Measurements from ENCODE around the gene DAPK2. TPM values are rescaled to one million over a fixed set of nuclear protein-coding genes. Genes with fewer than 3 reads are reported as not detected.

Gene DAPK2
- total RNA-seq, 1 experiment from 2014 or later = 1.4 TPM

DNA sequence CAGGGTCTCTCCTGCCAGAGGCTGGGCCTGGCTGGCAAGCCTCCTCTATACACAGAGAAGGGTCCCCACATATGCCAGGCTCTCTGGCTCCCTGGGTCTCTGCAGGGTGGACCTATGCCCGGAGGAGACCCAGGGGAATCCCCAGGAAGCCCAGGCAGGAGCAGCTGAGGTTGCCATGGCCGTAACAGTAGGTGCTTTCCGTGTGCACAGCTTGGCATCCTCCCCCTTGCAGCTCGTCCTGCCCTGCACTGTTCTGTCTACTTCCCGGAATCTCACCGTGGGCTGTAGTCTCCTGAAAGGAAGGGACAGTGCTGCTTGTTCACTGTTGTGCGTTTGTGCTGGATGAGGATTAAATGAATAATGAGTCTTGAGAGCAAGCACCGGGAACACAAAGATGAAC is 47.8 kb downstream of the DAPK2 start:
- H3K27ac Mint-ChIP-seq (ENCODE audit: unreplicated experiment) = no peak overlapping the region
- H3K36me3 Mint-ChIP-seq (ENCODE audit: insufficient read depth, unreplicated experiment) = no peaks in the 10 kb centered on the region
- Histone ChIP-seq H3K4me3 (ENCODE audit: low read depth, low read length) (no peak overlapping the region), H3K36me3 (ENCODE audit: control insufficient read depth, insufficient read depth, low read length) (no peaks in the 10 kb centered on the region), H3K27me3 (replicated peaks; ENCODE audit: control insufficient read depth, insufficient read depth, low read length) (no peaks in the 10 kb centered on the region), H3K9me3 (no peaks in the 10 kb centered on the region), H3K4me1 (peaks cover 15% of the 10 kb centered on the region)
- no peaks in the 10 kb centered on the region for H3K27me3 Mint-ChIP-seq (ENCODE audit: insufficient read depth, unreplicated experiment)
- no peak for DNase-seq
- ChIA-PET POLR2A (no interaction called here), CTCF (no interaction called here)
- no peaks in the 10 kb centered on the region for H3K9me3 Mint-ChIP-seq (ENCODE audit: unreplicated experiment)
- TF ChIP-seq, protein P1, sequence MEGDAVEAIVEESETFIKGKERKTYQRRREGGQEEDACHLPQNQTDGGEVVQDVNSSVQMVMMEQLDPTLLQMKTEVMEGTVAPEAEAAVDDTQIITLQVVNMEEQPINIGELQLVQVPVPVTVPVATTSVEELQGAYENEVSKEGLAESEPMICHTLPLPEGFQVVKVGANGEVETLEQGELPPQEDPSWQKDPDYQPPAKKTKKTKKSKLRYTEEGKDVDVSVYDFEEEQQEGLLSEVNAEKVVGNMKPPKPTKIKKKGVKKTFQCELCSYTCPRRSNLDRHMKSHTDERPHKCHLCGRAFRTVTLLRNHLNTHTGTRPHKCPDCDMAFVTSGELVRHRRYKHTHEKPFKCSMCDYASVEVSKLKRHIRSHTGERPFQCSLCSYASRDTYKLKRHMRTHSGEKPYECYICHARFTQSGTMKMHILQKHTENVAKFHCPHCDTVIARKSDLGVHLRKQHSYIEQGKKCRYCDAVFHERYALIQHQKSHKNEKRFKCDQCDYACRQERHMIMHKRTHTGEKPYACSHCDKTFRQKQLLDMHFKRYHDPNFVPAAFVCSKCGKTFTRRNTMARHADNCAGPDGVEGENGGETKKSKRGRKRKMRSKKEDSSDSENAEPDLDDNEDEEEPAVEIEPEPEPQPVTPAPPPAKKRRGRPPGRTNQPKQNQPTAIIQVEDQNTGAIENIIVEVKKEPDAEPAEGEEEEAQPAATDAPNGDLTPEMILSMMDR (IDR thresholded peaks at IDR 0.05; ENCODE audit: insufficient read depth in 1 of 2, low read depth in 1 of 2, low read length in 1 of 2, severe bottlenecking in 1 of 2, unreplicated experiment in 1 of 2) = no peak
- no peak overlapping the region for H3K4me3 Mint-ChIP-seq (ENCODE audit: unreplicated experiment)
- no TSS peak for BruUV-seq (replicated peaks)
- intact Hi-C loops (cut with micrococcal nuclease; ENCODE audit: unreplicated experiment) = no loop called here
- peaks cover 10% of the 10 kb centered on the region for H3K4me1 Mint-ChIP-seq (ENCODE audit: low read depth, unreplicated experiment)

DNA sequence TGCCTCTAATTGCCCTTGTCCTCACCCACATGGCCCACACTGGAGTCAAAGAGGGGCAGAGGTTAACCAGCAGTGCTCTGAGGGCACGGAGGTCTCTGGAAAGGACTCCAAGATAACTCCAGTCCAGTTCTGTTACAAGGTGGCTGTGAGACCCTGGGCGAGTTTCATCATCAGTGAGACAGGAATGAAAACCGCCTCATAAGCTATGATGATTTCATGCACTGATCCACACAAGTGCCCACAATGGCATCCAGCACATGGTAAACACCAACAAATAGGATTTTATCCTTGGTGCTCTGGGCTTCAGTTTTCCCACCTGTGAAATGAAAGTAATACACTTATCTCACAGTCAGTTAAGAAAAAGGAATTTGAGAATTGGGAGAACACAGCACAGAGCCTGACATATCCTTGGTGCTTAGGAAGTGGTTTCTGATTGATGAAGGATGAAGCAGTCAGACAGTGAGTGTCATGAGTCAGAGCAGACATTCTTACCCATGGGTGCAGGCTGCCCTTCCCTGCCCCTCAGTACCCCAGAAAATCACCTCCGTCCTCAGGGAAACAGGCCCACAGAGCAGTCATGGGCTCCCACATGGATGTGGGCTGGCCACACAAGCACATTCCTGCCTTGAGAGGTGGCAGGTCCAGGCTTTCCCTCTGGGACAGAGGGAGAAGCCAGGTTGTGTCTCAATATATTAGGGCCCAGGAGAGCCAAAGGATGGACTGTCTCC is 48.4 kb downstream of the DAPK2 start:
- no peaks in the 10 kb centered on the region for H3K36me3 Mint-ChIP-seq (ENCODE audit: insufficient read depth, unreplicated experiment)
- Histone ChIP-seq H3K4me1 (peaks cover 11% of the 10 kb centered on the region), H3K4me3 (ENCODE audit: low read depth, low read length) (no peak overlapping the region), H3K9me3 (no peaks in the 10 kb centered on the region), H3K27me3 (replicated peaks; ENCODE audit: control insufficient read depth, insufficient read depth, low read length) (no peaks in the 10 kb centered on the region), H3K36me3 (ENCODE audit: control insufficient read depth, insufficient read depth, low read length) (no peaks in the 10 kb centered on the region)
- no peaks in the 10 kb centered on the region for H3K9me3 Mint-ChIP-seq (ENCODE audit: unreplicated experiment)
- peaks cover 10% of the 10 kb centered on the region for H3K4me1 Mint-ChIP-seq (ENCODE audit: low read depth, unreplicated experiment)
- CTCF ChIA-PET = no interaction called here
- H3K27me3 Mint-ChIP-seq (ENCODE audit: insufficient read depth, unreplicated experiment) = no peaks in the 10 kb centered on the region
- no peak overlapping the region for H3K27ac Mint-ChIP-seq (ENCODE audit: unreplicated experiment)
- no TSS peak for BruUV-seq (replicated peaks)
- intact Hi-C loops (cut with micrococcal nuclease; ENCODE audit: unreplicated experiment) = no loop called here
- POLR2A ChIA-PET = no interaction called here
- H3K4me3 Mint-ChIP-seq (ENCODE audit: unreplicated experiment) = no peak overlapping the region
- DNase-seq = no peak
- TF ChIP-seq, protein P1 (IDR thresholded peaks at IDR 0.05; ENCODE audit: insufficient read depth in 1 of 2, low read depth in 1 of 2, low read length in 1 of 2, severe bottlenecking in 1 of 2, unreplicated experiment in 1 of 2) = no peak

DNA sequence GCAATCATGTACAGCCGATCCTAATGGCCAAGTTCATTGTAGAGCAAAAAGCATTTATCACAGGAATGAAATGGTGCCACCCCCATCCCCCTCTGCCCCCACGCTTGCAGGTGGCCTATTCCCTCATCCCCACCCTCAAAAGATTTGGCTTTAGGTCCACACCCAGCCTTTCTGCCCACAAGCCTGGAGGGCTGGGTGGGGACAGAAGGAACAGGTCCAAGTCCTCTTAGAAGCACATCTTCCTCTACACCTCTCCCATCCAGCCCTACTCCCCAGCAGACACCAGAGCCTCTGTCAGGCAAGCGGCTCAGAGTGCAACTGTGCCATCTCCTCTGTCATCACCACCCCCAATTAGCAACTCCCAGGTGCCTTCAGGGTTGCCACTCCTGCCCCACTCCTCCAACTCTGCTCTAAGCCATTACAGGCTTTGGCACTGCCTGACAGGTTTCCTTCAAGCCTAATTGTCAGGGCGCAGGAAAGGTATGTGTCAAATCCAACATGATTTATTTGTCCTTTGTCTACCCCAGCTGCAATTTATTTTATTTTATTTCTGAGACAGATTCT is 49.4 kb downstream of the DAPK2 start:
- Histone ChIP-seq H3K27me3 (replicated peaks; ENCODE audit: control insufficient read depth, insufficient read depth, low read length) (no peaks in the 10 kb centered on the region), H3K9me3 (no peaks in the 10 kb centered on the region), H3K36me3 (ENCODE audit: control insufficient read depth, insufficient read depth, low read length) (no peaks in the 10 kb centered on the region), H3K4me3 (ENCODE audit: low read depth, low read length) (no peak overlapping the region), H3K4me1 (peaks cover 11% of the 10 kb centered on the region)
- Mint-ChIP-seq H3K27me3 (ENCODE audit: insufficient read depth, unreplicated experiment) (no peaks in the 10 kb centered on the region), H3K4me1 (ENCODE audit: low read depth, unreplicated experiment) (peaks cover 10% of the 10 kb centered on the region), H3K27ac (ENCODE audit: unreplicated experiment) (no peak overlapping the region), H3K9me3 (ENCODE audit: unreplicated experiment) (no peaks in the 10 kb centered on the region), H3K36me3 (ENCODE audit: insufficient read depth, unreplicated experiment) (no peaks in the 10 kb centered on the region), H3K4me3 (ENCODE audit: unreplicated experiment) (no peak overlapping the region)
- no peak for DNase-seq
- BruUV-seq (replicated peaks) = no TSS peak
- intact Hi-C loops (cut with micrococcal nuclease; ENCODE audit: unreplicated experiment) = no loop called here
- ChIA-PET CTCF (no interaction called here), POLR2A (no interaction called here)
- TF ChIP-seq, protein P1 (IDR thresholded peaks at IDR 0.05; ENCODE audit: insufficient read depth in 1 of 2, low read depth in 1 of 2, low read length in 1 of 2, severe bottlenecking in 1 of 2, unreplicated experiment in 1 of 2) = no peak
